Lower lobe of right lung (tissue), 2 donors: Measurements from ENCODE around the gene SIMC1. TPM values are rescaled to one million over a fixed set of nuclear protein-coding genes. Genes with fewer than 3 reads are reported as not detected.
A peak's percentile ranks its signal among the peaks of the same experiment; 100 is the strongest.

Experiments
- ATAC-seq, 2 donors: fragments of 200-7000 bp; cut with Tn5 transposase; one replicate each; pipeline ENCODE4 v1.9.1; 2020 to 2022; ENCODE audit warnings: mild to moderate bottlenecking in 2 of 2, moderate library complexity in 2 of 2
- DNase-seq: peaks from one replicate; pipeline ENCODE4 v3.0.0-alpha.2; 2020
- H3K27ac ChIP-seq: fragments of 200-600 bp; one replicate; pipeline ENCODE4 v1.8.0; 2022
- H3K27me3 ChIP-seq: fragments of 200-600 bp; one replicate; pipeline ENCODE4 v1.8.0; 2022; ENCODE audit warnings: low read depth
- H3K36me3 ChIP-seq: fragments of 200-600 bp; one replicate; pipeline ENCODE4 v1.8.0; 2022; ENCODE audit warnings: mild to moderate bottlenecking
- H3K4me1 ChIP-seq: fragments of 200-600 bp; one replicate; pipeline ENCODE4 v1.8.0; 2022
- H3K4me3 ChIP-seq: fragments of 200-600 bp; one replicate; pipeline ENCODE4 v1.8.0; 2022; ENCODE audit warnings: mild to moderate bottlenecking
- H3K9me3 ChIP-seq: fragments of 200-600 bp; one replicate; pipeline ENCODE4 v1.8.0; 2022
- CTCF ChIP-seq: fragments of 200-600 bp; IDR thresholded peaks from one replicate; pipeline ENCODE4 v1.8.0; 2022; ENCODE audit warnings: antibody characterized with exemption, mild to moderate bottlenecking
- intact Hi-C: fragments of 100-400 bp; cut with DNase I; formaldehyde crosslinking; loops from one replicate; pipeline ENCODE4 v1.11.0; 2022
- total RNA-seq: library from RNA; stranded (reverse); fragmentation: NEBNext Ultra II Directional; extraction: Animal tissue kit (Norgen Biotek cat#: 25700); gene quantifications from one replicate; pipeline ENCODE4 v1.2.1, GENCODE V29; 2021
- donor health status: DM: no; HTN: yes; CAD: no; lungs with severe emphysema.

Gene SIMC1
- total RNA-seq, 1 donor from 2014 or later: 18.0 TPM

DNA sequence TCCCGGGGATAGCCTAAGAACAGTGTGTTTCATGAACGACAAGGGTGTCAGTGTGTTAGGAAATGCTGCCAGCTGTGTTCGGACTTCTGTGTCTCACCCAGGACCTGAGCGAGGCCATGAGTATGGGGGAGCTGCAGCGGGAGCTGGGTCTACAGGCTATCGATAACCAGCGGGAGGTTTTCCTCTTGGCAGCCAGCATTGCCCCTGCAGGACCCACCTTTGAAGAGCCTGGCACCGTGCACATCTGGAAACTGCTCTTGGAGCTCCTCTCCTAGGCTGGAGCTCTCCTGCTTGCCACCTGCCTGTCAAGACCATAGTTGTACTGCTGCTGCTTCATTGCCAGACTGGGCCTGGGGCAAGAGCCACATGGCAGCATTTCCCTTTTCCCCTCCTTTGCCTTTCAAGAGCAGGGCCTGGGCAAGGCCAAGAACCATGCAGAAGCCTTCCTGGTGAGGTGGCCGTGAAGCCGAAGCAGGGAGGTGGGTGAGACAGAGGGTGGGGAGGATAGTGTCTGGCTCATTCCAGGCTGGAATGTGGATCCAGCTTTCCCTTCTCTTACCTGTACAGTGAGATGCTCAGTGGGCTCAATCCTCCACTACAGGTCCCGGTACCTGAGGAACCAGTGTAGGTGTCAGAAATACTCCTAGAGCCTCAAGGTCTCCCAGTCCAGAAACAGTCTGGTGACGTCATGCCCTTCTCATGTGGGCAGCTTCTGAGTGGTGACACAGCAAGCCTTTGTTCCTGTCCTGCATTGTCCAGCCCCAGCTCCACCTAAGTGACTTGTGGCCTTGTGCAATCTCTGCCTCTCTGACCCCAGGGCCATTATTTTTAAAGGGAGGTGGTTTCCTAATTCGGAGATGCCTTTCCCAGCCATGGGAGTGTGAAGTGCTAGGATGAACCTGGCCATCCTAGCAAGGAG, 133.7 kb downstream of the SIMC1 start:
- intact Hi-C loops: no loop called here
- TF ChIP-seq CTCF: no peak
- H3K27ac ChIP-seq: no peak overlapping the region
- no peak overlapping the region for H3K4me3 ChIP-seq
- H3K4me1 ChIP-seq: no peaks in the 10 kb centered on the region
- H3K9me3 ChIP-seq: no peaks in the 10 kb centered on the region
- H3K27me3 ChIP-seq: no peaks in the 10 kb centered on the region
- DNase-seq: no peak
- H3K36me3 ChIP-seq: peaks cover 15% of the 10 kb centered on the region
- ATAC-seq: no peak

DNA sequence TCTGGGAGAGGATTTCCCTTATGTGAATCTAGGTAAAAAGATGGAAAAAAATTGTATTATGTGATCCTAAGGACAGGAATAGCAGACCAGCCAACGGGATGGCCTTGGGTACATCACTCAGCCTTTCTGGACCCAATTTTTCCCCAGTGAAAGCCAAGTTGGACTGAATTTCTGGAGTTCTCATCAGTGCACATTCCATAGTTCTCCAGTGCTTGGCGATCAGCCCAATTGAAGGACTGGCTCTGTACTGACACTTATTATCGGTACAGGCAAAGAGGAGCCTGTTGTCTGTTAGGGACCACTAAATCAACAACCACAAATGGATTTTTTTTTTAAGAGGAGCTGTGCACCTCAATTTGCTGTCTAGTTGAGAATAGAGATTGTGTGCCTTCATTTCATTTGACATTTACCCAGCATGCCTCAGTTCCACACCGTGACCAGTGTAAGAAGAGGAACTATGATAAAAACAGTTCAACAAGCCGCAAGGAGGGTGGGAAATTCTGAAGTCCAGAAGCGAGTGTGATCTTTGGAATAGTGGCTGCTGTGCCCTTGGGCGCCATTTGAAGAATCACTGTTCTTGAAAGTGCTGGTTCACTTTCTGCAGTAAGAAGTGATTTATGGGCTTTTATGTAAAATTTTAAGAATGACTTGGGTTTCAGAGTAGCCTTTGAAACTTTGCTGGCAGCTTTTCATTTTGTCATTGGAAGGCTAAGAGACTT, 135.0 kb downstream of the SIMC1 start:
- no peak for TF ChIP-seq CTCF
- intact Hi-C loops: no loop called here
- Histone ChIP-seq H3K27ac (no peak overlapping the region), H3K4me3 (no peak overlapping the region), H3K27me3 (no peaks in the 10 kb centered on the region), H3K36me3 (peaks cover 15% of the 10 kb centered on the region), H3K9me3 (no peaks in the 10 kb centered on the region), H3K4me1 (no peaks in the 10 kb centered on the region)
- DNase-seq: no peak
- peak; percentile 19 to 41 for ATAC-seq

DNA sequence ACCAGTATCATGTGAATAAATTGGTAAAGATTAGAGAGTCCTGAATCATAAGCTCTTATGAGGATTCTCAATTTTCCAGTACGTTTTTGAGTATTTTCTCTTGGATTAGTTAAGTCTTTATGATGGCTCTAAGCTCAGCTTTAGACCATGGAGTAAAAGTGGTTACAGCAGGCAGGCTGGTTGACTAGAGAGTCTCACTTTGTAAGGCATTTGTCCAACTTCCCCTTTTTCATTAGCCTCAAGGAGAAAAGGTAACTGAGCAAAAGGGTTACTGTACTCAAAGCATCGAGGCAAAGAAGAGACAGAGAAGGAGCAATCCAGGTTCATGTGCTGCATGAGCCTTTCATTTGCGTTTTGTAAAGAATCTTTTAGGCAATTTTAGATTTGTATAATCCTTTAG, 141.7 kb downstream of the SIMC1 start:
- no peak for TF ChIP-seq CTCF
- H3K27ac ChIP-seq: no peak overlapping the region
- H3K4me1 ChIP-seq: no peaks in the 10 kb centered on the region
- no peak overlapping the region for H3K4me3 ChIP-seq
- DNase-seq (no peak), ATAC-seq (no peak)
- intact Hi-C loops: no loop called here
- H3K27me3 ChIP-seq: no peaks in the 10 kb centered on the region
- H3K36me3 ChIP-seq: peaks cover 34% of the 10 kb centered on the region
- H3K9me3 ChIP-seq: no peaks in the 10 kb centered on the region

DNA sequence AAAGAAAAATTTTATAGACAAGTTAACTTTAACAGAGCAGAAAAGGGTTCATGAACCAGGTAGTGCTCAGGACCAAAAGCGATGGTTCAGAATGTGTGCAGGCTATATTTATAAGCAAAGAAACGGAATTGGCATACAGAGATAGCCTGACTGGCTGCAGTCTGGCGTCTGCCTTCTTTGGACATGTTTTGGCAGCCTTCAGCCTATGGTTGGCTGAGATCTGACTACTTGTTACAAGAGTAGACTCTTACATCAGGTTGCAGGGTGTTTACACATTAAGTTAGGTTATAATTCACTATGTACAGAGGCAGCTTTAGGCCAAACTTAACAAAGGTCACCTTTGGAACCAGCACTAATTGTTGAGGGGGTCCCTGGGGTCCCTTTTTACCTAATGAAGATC, 143.2 kb downstream of the SIMC1 start:
- Histone ChIP-seq H3K27ac (no peak overlapping the region), H3K9me3 (no peaks in the 10 kb centered on the region), H3K36me3 (peaks cover 44% of the 10 kb centered on the region), H3K27me3 (no peaks in the 10 kb centered on the region), H3K4me1 (no peaks in the 10 kb centered on the region), H3K4me3 (no peak overlapping the region)
- intact Hi-C loops: no loop called here
- TF ChIP-seq CTCF: no peak
- DNase-seq (no peak), ATAC-seq (no peak)

DNA sequence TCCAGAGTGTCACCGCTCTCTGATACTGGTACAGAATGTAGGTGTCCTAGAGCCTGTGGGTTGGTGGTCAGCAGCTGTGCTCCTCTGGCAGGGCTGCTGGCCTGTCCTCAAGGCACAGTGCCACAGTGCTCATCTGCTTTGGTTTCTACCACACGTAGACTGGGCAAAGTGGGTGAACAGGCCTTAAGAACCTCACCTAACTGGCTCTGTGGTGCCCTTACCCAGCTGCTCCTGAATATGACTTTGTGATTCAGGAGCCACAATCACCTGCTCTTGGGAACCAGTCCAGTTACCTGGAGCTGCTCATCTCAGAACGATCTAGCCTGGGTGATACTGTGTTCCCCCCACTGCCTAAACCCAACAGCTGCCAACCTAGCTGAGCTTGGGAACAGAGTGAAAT, 143.8 kb downstream of the SIMC1 start:
- H3K4me3 ChIP-seq: no peak overlapping the region
- H3K4me1 ChIP-seq: peaks cover under 1% of the 10 kb centered on the region
- ATAC-seq: no peak
- no peak overlapping the region for H3K27ac ChIP-seq
- H3K9me3 ChIP-seq: no peaks in the 10 kb centered on the region
- intact Hi-C loops: no loop called here
- H3K36me3 ChIP-seq: peaks cover 44% of the 10 kb centered on the region
- DNase-seq: no peak
- no peaks in the 10 kb centered on the region for H3K27me3 ChIP-seq
- no peak for TF ChIP-seq CTCF
